ENCODE data around the gene MASP1. TPM values are rescaled to one million over a fixed set of nuclear protein-coding genes. Genes with fewer than 3 reads are reported as not detected.

The MASP1 gene
- total RNA-seq, 1 experiment from 2014 or later = not detected

DNA sequence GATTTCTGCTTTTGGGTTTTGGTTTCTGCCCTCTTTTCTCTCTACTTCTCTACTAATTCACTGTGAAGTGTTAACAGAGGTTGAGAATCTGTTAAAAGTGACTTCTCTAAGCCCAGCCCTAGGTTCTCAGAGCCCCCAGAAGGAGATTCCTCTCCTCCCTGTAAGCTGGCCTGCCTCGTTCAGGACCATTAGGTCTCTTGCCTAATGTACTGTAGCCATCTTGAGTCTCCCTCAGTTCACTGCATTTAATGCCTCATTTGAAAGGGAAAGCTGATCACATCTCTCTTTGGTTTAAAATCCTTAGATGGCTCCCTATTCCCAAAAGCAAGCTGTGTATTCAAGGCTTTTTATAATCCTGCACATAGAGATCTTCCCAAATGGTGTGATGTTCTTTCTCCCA lies 77.9 kb downstream of the MASP1 start:
- H3K4me3 ChIP-seq (replicated peaks in 1 of 2; ENCODE audit: low read depth in 1 of 2, low read length in 2 of 2) = no peak overlapping the region
- RAD21 ChIA-PET (ENCODE audit: low non-redundant PET in 1 of 2, low total read pairs in 2 of 2, uncharacterized antibody in 2 of 2, unreplicated experiment in 2 of 2) = no interaction called here
- no peak overlapping the region for H2AFZ ChIP-seq (ENCODE audit: low read depth, low read length, poor library complexity, severe bottlenecking)
- H4K20me1 ChIP-seq (ENCODE audit: insufficient read depth) = no peaks in the 10 kb centered on the region
- CTCF ChIA-PET = no interaction called here
- H3K36me3 ChIP-seq (ENCODE audit: control insufficient read depth in 1 of 2, insufficient read depth in 2 of 2, low read length in 2 of 2) = no peaks in the 10 kb centered on the region
- H3K9ac ChIP-seq (ENCODE audit: low read length) = no peak overlapping the region
- TF ChIP-seq, protein P1, sequence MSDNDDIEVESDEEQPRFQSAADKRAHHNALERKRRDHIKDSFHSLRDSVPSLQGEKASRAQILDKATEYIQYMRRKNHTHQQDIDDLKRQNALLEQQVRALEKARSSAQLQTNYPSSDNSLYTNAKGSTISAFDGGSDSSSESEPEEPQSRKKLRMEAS (IDR thresholded peaks at IDR 0.05) = no peak
- TF ChIP-seq POLR2A (IDR thresholded peaks at IDR 0.05; ENCODE audit: borderline replicate concordance, extremely low read depth, insufficient read depth, insufficient read length) (no peak), CBX3 (IDR thresholded peaks at IDR 0.05; ENCODE audit: low read depth) (no peak), FOSL1 (IDR thresholded peaks at IDR 0.05; ENCODE audit: low read depth) (no peak), TCF7L2 (IDR thresholded peaks at IDR 0.05; ENCODE audit: borderline replicate concordance, extremely low read depth, insufficient read depth, insufficient read length) (no peak), EZH2phosphoT487 (IDR thresholded peaks at IDR 0.05; ENCODE audit: borderline replicate concordance) (no peak), EGR1 (IDR thresholded peaks at IDR 0.05; ENCODE audit: low read depth) (no peak), SIN3A (IDR thresholded peaks at IDR 0.05; ENCODE audit: low read depth) (no peak), SRF (IDR thresholded peaks at IDR 0.05; ENCODE audit: low read depth) (no peak), REST (IDR thresholded peaks at IDR 0.05; ENCODE audit: low read depth) (no peak), EZH2 (IDR thresholded peaks at IDR 0.05) (no peak), POLR2AphosphoS5 (IDR thresholded peaks at IDR 0.05; ENCODE audit: low read depth, low read length) (no peak)
- no peaks in the 10 kb centered on the region for H3K27me3 ChIP-seq (ENCODE audit: insufficient read depth, low read length)
- ATAC-seq (no peak), DNase-seq (ENCODE audit: low read depth, low spot score) (no peak)
- intact Hi-C loops (cut with micrococcal nuclease) = no loop called here
- POLR2A ChIA-PET = no interaction called here
- H3K9me3 ChIP-seq (ENCODE audit: control insufficient read depth in 1 of 2, insufficient read depth in 1 of 2, low read depth in 1 of 2, low read length in 2 of 2) = no peaks in the 10 kb centered on the region
- no peak overlapping the region for H3K27ac ChIP-seq (ENCODE audit: low read depth, low read length)
- H3K79me2 ChIP-seq (ENCODE audit: insufficient read depth, low read length) = no peaks in the 10 kb centered on the region
- no peaks in the 10 kb centered on the region for H3K4me1 ChIP-seq (ENCODE audit: control insufficient read depth in 1 of 2, insufficient read depth in 2 of 2, low read length in 2 of 2)
- H3K4me2 ChIP-seq (ENCODE audit: low read length) = no peak overlapping the region
- no TSS peak for BruUV-seq (replicated peaks)
- H3K9me2 ChIP-seq (ENCODE audit: insufficient read depth) = no peaks in the 10 kb centered on the region
